ENCODE measurements around the gene LMTK2. TPM values are rescaled to one million over a fixed set of nuclear protein-coding genes. Genes with fewer than 3 reads are reported as not detected.

The LMTK2 gene
- total RNA-seq, 2 donors from 2014 or later = 17.1 to 17.6 TPM

DNA sequence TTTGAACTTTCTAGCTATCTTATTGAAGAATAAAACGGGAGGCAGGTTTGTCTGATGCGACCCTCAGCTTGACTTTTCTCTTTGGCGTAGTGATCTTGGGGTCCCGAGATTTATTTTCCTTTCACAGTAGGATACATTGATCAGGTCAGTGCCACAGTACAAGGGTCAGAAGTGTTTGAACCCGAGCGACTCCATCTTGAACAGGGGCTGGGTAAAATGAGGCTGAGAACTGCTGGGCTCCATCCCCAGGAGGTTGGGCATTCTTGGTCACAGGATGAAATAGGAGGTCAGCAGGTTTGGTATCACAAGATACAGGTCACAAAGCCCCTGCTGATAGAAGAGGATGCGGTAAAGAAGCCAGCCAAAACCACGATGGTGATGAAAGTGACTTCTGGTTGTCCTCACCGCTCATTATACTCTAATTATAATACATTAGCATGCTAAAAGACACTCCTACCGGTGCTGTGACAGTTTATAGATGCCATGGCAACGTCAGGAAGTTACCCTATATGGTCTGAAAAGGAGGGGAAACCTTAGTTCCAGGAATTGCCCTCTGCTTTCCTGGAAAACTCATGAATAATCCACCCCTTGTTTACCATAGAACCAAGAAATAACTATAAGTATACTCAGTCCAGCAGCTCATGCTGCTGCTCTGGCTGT, 148.4 kb downstream of the LMTK2 start:
- DNase-seq (ENCODE audit: low spot score) (no peak), ATAC-seq (ENCODE audit: insufficient number of reproducible peaks, low FRiP score, low read depth) (no peak)

DNA sequence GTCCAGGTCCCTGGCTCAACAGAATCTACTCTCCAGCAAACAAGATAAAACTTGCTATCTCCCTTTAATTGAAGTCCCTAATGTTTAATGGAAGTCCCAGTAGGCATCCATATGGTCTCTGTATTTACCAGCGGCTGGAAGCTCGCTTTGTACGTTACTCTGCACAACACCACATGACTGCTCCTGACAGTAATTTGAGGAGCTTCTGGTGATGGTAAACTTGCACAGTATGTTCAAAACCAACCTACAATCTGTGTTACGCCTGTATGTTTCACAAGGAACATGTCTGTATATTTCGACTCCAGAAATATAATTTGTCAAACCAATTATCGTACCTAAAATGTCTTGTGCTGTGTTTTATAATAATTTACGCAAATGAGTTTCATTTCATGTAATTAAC, 149.8 kb downstream of the LMTK2 start:
- ATAC-seq (ENCODE audit: insufficient number of reproducible peaks, low FRiP score, low read depth) = no peak
- Histone ChIP-seq H3K9me3 (no peaks in the 10 kb centered on the region), H3K27ac (no peak overlapping the region), H3K27me3 (replicated peaks; ENCODE audit: insufficient read depth) (no peaks in the 10 kb centered on the region), H3K36me3 (peaks cover 15% of the 10 kb centered on the region), H3K4me3 (no peak overlapping the region), H3K4me1 (ENCODE audit: control insufficient read depth in 1 of 2, low read depth in 2 of 2) (peaks cover 6 to 14% of the 10 kb centered on the region in 2 donors)
- DNase-seq (ENCODE audit: low spot score) = no peak
- TF ChIP-seq, protein P1, sequence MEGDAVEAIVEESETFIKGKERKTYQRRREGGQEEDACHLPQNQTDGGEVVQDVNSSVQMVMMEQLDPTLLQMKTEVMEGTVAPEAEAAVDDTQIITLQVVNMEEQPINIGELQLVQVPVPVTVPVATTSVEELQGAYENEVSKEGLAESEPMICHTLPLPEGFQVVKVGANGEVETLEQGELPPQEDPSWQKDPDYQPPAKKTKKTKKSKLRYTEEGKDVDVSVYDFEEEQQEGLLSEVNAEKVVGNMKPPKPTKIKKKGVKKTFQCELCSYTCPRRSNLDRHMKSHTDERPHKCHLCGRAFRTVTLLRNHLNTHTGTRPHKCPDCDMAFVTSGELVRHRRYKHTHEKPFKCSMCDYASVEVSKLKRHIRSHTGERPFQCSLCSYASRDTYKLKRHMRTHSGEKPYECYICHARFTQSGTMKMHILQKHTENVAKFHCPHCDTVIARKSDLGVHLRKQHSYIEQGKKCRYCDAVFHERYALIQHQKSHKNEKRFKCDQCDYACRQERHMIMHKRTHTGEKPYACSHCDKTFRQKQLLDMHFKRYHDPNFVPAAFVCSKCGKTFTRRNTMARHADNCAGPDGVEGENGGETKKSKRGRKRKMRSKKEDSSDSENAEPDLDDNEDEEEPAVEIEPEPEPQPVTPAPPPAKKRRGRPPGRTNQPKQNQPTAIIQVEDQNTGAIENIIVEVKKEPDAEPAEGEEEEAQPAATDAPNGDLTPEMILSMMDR (IDR thresholded peaks at IDR 0.05) = no peak

More for the DNA sequence above, 148.4 kb downstream of the LMTK2 start:
- H3K36me3 ChIP-seq = peaks cover 8% of the 10 kb centered on the region
- no peak overlapping the region for H3K4me3 ChIP-seq
- no peak overlapping the region for H3K27ac ChIP-seq
- TF ChIP-seq, protein P1 (IDR thresholded peaks at IDR 0.05) = no peak
- no peaks in the 10 kb centered on the region for H3K27me3 ChIP-seq (replicated peaks; ENCODE audit: insufficient read depth)
- H3K4me1 ChIP-seq (ENCODE audit: control insufficient read depth in 1 of 2, low read depth in 2 of 2) = peaks cover 18 to 22% of the 10 kb centered on the region in 2 donors
- no peaks in the 10 kb centered on the region for H3K9me3 ChIP-seq

DNA sequence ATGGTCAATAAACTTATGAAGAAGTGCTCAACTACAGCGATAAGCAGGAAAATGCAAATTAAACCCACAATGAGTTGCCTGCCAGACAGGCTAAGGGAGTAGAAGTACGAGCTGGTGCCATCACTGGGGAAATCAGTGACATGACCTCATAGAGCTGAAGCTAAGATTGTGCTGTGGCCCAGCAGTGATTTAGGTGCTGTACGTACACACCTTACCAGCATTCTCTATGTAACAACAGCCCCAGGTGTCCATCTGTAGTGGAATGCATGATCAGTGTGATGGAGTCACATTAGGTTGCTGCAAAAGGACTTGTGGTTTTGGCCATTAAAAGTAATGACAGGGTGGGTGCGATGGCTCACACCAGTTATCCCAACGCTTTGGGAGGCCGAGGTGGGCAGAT, 151.0 kb downstream of the LMTK2 start:
- no peaks in the 10 kb centered on the region for H3K27me3 ChIP-seq (replicated peaks; ENCODE audit: insufficient read depth)
- H3K4me1 ChIP-seq (ENCODE audit: control insufficient read depth in 1 of 2, low read depth in 2 of 2) = peaks cover 3 to 8% of the 10 kb centered on the region in 2 donors
- peaks cover 15% of the 10 kb centered on the region for H3K36me3 ChIP-seq
- no peak overlapping the region for H3K4me3 ChIP-seq
- no peak for ATAC-seq (ENCODE audit: insufficient number of reproducible peaks, low FRiP score, low read depth)
- H3K9me3 ChIP-seq = no peaks in the 10 kb centered on the region
- no peak for DNase-seq (ENCODE audit: low spot score)
- H3K27ac ChIP-seq = no peak overlapping the region
- TF ChIP-seq, protein P1 (IDR thresholded peaks at IDR 0.05) = no peak

Other genes with a start within 250 kb of the LMTK2 start
- 10 to 100 TPM; 18.1 to 21.9 TPM for gene ASNS, start 234.5 kb upstream of the LMTK2 start, total RNA-seq
- not detected for gene OCM2, start 116.7 kb upstream of the LMTK2 start, total RNA-seq
- gene BHLHA15, start 104.6 kb downstream of the LMTK2 start, total RNA-seq = not detected
- gene TECPR1, start 145.4 kb downstream of the LMTK2 start, total RNA-seq = 10 to 100 TPM; 41.6 to 53.8 TPM
- gene BRI3, start 174.8 kb downstream of the LMTK2 start, total RNA-seq = 100 to 1,000 TPM in 1 of 2 donors, 10 to 100 TPM in 1; 95.1 to 104 TPM

Data from thoracic aorta (tissue), 2 donors.